Measurements from ENCODE around the gene KCNK7.
A peak's percentile ranks its signal among the peaks of the same experiment; 100 is the strongest.

KCNK7 gene

DNA sequence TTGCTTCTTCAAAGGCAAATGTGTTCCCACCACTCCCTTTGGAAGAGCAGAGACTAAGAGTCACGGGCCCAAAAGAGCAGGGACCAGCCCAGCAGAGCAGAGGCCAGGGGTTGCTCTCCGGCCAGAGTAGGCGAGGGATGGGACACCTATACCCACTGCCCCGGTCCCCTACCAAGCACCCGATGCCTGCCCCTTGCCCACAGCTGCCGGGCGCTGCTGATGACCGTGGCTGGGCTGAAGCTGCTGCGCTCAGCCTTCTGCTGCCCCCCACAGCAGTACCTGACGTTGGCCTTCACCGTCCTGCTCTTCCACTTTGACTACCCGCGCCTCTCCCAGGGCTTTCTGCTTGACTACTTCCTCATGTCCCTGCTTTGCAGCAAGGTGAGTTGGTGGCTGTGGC lies 31.6 kb upstream of the KCNK7 start:
- DNase-seq (ENCODE audit: low read depth), result no peak

DNA sequence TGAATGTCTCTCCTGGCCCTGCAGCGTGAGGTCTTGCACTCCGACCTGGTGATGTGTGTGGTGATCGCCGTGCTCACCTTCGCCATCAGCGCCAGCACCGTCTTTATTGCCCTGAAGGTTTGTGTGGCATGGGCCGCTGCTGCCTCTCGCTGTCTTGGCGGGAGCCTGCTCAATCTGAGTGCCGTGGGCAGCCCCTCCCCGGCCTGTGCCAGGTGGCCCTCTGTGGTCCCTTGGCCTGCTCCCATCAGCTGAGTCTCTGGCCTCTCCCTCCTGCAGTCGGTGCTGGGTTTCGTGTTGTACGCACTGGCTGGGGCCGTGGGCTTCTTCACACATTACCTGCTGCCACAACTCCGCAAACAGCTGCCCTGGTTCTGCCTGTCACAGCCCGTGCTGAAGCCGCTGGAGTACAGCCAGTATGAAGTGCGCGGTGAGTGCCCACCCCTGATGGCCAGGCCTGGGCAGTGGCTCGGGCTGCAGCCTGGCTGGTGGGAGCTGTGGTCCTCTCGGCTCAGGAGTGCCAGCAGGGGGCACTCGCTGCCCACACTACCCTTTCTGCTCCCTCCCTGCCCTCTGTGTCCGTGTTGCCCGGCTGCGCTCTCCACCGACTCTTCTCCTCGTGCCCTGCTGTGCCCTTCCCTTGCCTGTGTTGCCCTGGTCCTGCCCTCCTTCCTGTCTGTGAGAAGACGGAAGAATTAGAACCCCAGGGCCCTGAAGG lies 30.2 kb upstream of the KCNK7 start:
- DNase-seq (ENCODE audit: low read depth), result no peak

DNA sequence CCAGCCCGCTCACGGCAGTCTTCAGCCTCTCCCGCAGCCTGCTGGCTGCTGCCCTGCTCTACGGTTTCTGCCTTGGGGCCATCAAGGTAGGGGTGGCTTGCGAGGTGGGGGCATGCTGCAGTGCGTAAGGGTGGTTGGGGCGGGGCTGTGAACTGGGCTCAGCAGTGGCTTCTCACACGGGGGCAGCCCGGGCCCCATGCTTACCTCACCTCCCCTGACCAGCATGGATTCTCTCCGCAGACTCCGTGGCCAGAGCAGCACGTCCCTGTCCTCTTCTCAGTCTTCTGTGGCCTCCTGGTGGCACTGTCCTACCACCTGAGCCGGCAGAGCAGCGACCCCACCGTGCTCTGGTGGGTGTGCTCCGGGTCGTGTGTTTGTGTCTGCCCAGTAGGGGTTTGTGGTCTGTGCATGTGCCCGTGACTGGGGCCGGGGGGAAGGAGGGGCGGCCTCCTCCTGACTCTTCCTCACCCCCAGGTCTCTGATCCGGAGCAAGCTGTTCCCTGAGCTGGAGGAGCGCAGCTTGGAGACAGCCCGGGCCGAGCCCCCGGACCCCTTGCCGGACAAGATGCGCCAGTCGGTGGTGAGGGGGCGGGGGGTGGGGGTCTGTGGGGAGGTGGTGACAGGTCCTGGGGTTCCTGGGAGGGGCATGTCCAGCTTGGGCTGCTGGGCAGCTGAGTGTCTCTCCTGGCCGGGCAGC lies 29.5 kb upstream of the KCNK7 start:
- no peak for DNase-seq (ENCODE audit: low read depth)

DNA sequence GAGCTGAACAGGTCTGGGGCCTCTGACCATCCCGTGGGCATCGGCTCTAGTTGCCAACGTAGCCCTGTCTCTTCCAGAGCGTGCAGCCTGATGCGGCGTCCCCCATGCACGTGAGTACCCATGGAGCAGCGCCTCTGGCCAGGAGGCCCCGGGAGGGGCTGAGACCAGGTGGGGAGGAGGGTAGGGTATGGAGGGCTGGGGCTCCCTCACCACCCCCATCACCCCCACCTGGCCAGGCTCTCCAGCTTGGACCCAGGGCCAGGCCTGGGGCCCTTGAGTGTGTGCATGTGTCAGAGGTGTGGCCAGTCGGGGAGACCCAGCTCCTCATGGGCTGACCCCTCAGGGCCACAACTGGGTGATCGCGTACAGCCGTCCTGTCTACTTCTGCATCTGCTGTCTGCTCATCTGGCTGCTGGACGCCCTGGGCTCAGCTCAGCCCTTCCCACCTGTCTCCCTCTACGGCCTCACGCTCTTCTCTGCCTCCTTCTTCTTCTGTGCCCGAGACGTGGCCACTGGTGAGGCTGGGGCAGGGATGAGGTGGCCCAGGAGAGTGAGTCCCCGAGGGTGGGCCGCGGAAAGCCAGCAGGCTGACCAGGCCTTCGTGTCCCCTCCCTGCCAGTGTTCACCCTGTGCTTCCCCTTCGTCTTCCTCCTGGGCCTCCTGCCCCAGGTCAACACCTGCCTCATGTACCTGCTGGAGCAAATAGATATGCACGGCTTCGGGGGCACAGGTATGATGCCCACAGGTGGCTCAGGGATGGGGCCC lies 28.4 kb upstream of the KCNK7 start:
- no peak for DNase-seq (ENCODE audit: low read depth)

DNA sequence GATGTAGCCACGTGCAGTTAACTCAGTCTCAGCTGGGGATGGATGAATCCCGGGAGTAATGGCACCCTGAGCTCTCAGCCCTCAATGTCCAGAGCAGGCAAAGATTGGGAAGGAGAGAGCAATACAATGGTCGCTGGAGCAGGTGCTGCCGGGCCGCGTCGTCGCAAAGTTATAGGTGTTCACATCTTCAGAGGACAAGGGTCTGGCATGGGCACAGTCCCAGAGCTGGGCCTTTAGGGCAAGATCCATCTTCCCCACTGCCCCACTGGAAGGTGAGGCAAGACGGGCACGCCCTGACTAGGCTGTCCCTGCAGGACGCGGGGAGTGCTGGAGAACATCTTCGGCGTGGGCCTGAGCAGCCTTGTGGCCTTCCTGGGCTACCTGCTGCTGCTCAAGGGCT lies 27.6 kb upstream of the KCNK7 start:
- DNase-seq (ENCODE audit: low read depth), result no peak

DNA sequence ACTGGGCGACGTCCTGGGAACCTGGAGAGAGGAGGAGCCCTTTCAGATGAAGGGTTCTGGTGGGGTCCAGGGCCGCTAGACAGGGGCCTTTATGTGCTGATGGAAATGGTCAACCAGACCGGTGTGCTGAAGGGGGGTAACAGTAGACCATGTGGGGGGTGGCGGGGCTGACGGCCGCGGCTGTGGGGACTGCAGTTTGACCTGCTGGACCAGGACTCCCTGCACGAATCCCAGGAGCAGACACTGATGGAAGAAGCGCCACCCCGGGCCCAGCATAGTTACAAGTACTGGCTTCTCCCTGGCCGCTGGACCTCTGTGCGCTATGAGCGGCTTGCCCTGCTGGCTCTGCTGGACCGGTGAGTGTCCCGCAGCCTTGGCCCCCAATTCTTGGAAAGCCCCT lies 26.4 kb upstream of the KCNK7 start:
- DNase-seq (ENCODE audit: low read depth), result no peak

DNA sequence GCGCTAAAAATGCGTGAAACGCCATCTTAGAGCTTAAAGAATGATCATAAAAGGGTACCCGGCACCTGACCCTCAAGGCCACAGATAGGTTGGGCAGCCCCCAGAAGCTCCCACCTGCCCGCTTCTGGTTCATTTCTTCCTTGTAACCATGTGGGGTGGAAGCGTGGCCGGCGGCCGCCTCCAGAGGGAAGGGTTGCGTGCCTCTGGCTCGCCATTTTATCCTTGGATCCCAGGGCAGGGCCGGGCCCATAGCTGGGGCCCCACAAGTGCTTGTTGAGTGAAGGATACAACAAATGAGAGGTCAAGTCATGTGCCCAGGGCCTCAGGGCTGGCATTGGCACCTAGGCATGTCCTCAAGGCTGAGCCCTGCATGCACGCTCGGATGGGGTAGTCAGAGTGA lies 25.9 kb upstream of the KCNK7 start:
- DNase-seq (ENCODE audit: low read depth), result no peak

DNA sequence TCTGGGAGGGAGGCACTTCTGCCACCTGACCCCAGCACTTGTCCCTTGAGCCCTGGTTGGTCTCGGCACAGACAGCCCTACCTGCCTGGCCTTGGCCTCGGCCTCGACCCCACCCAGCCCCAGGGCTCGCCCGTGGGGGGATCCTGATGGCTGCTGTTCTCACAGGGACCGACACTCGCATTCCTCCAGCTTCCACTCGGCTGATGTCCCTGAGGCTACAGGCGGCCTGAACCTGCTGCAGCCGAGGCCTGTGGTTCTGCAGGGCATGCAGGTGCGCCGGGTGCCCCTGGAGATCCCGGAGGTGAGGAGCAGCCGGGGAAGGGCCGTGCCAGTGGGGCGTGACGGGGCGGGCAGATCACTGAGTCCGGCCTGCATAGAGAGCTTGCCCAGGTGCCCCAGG lies 25.1 kb upstream of the KCNK7 start:
- DNase-seq (ENCODE audit: low read depth), result no peak

DNA sequence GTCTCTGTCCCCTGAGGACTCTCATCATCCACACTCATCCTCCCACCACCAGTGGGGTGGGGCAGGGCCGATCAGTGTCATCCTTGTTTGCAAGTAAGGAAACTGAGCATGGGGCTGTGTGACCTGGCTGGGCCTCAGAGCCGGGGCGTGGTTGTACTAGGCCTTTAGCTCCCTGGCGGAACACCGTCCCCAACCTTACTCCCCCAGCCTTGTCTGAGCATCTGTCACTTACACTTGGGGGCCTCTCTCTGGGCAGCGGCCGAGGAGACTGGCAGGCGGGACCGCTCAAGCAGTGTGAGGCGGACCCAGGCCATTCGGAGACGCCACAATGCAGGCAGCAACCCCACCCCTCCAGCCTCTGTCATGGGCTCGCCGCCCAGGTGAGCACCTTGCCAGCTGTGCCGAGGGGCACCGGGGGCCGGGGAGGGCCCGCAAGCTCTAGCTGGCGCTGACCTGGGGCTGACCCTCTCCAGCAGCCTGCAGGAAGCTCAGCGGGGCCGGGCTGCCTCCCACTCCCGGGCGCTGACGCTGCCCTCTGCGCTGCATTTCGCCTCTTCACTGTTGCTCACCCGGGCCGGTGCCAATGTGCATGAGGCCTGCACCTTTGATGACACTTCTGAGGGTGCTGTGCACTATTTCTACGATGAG lies 23.8 kb upstream of the KCNK7 start:
- DNase-seq (ENCODE audit: low read depth), result no peak

DNA sequence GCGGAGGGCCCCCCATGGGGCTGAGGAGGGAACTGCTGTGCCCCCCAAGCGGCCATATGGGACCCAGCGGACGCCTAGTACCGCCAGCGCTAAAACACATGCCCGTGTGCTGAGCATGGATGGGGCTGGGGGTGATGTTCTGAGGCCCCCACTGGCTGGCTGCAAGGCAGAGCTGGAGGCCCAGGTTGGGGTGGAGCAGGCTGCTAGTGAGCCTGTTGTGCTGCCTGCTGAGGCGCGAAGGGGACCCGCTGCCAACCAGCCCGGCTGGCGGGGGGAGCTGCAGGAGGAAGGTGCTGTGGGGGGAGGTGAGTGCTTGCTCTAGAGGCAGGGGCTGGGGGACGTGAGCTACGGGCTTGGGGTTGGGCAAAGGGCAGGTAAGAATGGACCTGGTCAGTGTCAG lies 23.2 kb upstream of the KCNK7 start:
- DNase-seq (ENCODE audit: low read depth), result no peak

DNA sequence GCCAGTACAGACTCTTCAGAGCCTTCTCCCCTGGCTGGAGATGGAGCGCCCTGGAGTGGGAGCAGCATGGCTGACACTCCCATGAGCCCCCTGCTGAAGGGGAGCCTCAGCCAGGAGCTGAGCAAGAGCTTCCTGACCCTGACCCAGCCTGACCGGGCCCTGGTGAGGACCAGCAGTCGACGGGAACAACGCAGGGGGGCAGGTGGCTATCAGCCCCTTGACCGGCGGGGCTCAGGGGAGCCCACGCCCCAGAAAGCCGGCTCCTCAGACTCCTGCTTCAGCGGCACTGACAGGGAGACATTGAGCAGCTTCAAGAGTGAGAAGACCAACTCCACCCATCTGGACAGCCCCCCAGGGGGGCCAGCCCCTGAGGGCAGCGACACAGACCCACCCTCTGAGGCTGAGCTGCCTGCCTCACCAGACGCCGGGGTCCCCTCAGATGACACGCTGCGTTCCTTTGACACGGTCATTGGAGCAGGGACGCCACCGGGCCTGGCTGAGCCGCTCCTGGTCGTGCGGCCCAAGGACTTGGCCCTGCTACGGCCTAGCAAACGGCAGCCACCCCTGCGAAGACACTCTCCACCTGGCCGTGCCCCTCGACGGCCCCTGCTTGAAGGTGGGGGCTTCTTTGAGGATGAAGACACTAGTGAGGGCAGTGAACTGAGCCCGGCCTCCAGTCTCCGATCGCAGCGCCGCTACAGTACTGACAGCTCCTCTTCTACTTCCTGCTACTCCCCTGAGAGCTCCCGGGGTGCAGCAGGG lies 22.6 kb upstream of the KCNK7 start:
- DNase-seq (ENCODE audit: low read depth), result no peak

DNA sequence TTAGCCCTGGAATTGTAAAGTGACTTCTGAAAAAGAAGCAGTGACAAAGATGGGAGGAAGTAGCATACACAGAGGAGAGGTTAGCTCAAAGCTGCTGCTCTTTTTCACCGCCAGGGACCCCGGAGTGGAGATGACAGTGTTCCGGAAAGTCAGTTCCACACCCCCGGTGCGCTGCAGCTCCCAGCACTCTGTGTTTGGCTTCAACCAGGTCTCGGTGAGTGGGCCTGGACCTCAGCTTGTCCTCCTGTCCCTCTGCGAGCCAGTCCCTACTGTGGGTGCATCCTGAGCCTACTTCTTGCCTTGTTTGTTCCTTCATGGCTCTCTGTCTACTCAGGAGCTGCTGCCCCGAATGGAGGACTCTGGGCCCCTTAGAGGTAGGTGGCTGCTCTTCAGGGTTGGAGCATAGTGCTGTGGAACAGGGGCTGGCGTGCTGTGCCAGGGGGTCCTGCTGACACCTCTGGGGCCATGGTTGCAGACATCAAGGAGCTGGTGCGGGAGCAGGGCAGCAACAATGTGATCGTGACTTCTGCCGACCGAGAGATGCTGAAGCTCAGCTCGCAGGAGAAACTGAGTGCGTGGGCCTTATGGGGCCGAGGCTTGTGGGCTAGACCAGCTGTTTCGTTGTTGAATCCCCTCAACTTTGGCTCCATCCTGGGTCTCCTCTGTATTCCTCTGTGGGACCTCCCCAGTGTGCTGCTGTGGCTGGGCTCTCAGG lies 21.7 kb upstream of the KCNK7 start:
- DNase-seq (ENCODE audit: low read depth), result no peak

DNA sequence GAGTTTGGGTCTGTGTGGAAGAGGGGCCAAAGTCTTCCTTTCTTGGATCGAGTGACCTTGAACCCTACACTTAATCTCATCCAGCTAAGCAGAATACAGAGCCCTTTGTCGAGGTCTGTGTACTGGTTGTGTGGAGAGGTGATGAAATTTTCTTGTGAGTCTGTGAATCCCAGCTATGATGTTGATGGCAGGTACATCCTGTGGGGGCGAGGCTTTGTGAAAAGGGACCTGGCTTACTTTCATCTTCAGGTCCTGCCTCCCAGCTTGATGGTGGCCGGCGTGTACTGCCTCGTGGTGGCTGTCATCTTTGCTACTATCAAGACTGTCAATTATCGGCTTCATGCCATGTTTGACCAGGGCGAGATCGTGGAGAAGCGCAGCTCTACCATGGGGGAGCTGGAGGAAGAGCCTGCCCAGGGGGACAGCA lies 21.0 kb upstream of the KCNK7 start:
- DNase-seq (ENCODE audit: low read depth), result no peak

DNA sequence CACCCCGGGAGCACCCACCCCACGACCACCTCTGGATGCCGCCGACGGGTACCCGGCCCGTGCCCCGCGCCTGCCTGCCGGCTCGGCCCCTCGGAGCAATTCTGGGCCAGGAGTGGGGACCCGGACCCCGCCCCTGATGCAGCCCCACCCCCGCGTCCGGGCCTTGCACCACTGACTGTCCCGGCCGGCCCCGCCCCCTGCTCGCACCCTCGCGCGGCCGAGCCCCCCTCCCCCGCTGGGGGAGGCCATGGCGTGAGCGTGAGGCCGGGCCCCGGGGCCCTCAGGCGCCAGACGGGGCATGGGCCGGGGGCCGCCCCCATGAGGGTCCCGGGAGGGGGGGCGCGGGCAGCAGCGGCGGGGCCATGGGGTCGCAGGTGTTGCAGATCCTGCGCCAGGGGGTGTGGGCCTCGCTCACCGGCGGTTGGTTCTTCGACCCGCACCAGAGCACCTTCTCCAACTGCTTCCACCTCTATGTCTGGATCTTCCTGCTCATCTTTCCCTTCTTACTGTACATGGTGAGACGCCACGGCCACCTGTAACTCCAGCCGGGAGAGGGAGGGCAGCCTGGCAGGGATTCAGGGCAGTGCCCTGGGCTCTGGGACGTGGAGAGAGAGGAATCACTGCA lies 20.5 kb upstream of the KCNK7 start:
- no peak for DNase-seq (ENCODE audit: low read depth)

DNA sequence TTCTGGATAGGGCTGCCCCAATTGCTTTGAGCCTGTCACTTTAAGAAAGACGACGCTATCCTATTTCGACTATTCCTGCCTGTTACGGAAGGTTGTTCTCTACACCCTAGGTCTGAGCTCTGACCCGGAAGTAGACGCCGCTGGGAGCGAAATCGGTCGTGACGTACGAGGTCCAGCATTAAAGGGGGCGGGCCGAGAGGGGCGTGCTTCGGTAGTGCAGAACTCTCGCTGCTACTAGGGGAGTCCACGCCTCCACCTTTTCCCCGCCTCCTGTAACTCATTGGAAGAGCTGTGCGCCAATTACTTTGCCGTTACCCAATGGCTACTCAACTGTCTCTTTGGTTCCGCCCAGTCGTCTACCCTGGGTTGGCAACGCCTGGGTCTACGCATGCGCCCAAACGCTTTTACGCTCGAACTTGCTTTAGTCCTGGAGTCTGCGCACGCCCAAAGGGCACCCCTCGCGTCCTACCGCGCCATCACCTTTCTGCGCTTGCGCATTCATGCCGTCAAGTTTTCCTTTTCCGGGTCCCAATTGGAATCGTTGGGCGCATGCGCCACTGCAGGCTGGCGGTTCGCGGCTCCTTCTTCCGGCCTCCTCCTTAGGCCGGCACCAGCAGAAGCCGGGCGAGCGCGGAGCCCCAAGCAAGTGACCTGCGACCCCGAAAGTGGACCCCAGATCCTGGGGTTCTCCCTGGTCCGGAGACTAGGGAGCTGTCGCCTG lies 19.8 kb upstream of the KCNK7 start, which contains the start of gene PCNX3:
PCNX3 (plus strand) TSS at position 548 of the 721 bp plus-strand sequence. CDS start 536 bp downstream, outside the sequence.
- DNase-seq (ENCODE audit: low read depth), result peak; percentile 100

DNA sequence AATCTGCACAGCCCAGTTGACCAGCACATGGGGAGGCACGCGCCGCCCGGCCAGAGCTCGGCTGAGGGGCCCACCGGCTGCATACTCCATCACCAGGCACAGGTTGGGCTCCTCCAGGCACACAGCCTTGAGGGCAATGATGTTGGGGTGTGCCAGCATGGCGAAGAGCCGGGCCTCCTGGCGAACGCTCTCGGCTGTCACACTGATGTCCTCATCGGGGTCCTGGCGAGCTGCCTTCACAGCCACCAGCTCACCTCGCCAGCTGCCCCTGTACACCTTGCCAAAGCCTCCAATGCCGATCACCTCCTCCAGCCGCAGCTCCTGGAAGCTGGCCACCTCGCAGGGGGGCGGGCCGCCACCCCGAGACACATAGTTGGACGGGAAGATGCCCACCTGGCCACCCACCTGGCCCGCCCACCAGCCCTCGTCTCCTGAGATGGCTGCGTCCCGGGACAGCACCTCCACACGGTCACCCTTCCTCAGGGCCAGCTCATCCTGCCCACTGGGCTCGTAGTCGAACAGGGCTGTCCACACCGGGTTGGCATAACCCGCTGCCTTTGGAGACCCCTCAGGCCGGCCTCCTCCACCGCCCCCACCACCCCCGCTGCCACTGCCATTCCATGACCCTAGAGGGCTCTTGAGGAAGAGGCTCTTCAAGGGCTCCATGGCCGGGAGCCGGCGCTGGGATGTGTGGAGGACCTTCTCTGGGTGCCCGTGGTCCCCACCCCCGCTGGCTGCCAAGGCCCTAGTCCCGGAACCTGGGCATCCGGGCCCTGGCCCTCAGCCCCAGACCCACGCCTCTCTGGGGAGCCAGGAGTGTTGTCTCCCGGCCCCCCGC lies 17.7 kb upstream of the KCNK7 start:
- DNase-seq (ENCODE audit: low read depth), result no peak

DNA sequence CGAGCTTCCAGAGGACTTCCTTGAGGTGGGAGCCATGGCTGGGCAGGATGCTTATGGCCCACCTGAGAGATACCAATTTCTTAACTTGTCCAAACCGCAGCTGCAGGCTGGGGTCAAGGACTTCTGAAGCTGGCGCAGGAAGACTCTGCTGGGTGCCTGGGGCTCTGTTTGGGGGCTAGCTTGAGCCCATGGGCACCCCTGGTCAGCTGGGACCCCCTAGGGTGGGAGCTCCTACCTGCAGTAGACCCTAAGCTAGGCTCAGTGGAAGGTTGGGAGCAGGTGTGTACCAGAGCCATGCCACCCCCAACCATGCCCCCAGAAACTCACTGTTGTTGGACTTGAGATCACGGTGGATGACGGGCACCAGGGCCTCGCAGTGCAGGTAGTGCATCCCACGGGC lies 17.1 kb upstream of the KCNK7 start:
- no peak for DNase-seq (ENCODE audit: low read depth)

DNA sequence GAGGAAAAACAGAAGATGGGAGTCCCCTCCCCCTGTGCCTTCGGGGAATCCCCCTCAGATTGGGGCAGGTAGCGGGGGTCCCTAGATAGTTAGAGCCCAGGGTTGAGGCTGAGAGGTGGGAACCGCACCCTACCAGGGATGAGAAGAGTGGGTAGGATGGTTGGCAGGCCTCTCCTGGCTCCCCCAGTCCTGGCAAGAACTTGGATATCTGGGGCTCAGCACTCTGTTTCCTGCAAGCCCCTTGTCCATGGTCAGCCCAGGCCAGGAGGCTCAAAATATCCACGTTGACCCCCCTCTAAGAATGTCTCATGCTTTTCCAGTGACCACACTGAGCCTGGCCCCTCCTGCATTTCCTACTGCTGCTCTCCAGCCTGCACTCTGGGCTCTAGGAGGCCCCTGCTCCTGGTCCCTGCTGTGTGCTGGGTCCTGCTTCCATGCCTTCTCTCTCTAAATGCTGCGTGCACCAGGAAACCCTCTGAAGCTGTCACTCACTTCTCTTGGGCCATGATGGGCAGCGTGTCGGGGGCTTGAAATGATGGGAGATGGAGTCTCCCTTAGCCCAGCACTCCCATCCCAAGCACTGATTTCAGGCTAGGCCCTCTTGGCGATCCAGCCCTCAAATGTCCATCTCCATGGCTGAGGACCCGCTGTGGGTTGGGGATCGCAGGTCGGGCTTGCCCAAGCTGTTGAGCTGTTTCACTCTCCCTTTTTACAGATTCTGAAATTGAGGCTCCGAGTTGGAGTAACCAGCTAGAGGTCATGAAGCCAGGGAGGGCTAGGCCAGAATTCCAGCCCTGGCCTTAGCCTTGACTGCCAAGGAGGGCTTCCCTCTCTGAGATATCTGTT lies 16.4 kb upstream of the KCNK7 start:
- DNase-seq (ENCODE audit: low read depth), result no peak
